H1 (cell line): Measurements from ENCODE around the gene TRAPPC2B. TPM values are rescaled to one million over a fixed set of nuclear protein-coding genes. Genes with fewer than 3 reads are reported as not detected.
A peak's percentile ranks its signal among the peaks of the same experiment; 100 is the strongest.

Experiments used
- PHF8 ChIP-seq: fragments of 200-600 bp; sonication (generic); conservative IDR thresholded peaks from 2 replicates; pipeline ENCODE4 v1.7.1; 2012; ENCODE audit warnings: low read depth, mild to moderate bottlenecking, inconsistent platforms, low read length, moderate library complexity
- RAD21 ChIP-seq, 2 experiments: IDR thresholded peaks in 1 of 2; conservative IDR thresholded peaks in 1 of 2; 2 replicates each; pipeline ENCODE4 v1.6.1; 2011; ENCODE audit warnings: low read depth in 2 of 2, low read length in 2 of 2, improper control_type of control experiment in 1 of 2, inconsistent platforms in 1 of 2, mild to moderate bottlenecking in 1 of 2, moderate library complexity in 1 of 2
- SAP30 ChIP-seq: fragments of 300-600 bp; sonication (generic); IDR thresholded peaks from 2 replicates; pipeline ENCODE4 v1.7.1; 2012; ENCODE audit warnings: low read length, moderate library complexity, mild to moderate bottlenecking, inconsistent platforms; ENCODE audit not compliant: insufficient read depth, insufficient replicate concordance
- SIX5 ChIP-seq: IDR thresholded peaks from 2 replicates; pipeline ENCODE4 v1.6.1; 2011; ENCODE audit warnings: mild to moderate bottlenecking, low read depth, low read length
- polyA plus RNA-seq, 7 experiments: library from polyadenylated mRNA; depleted of rRNA in 3 of 7; stranded (reverse) in 5 of 7; unstranded in 2 of 7; fragments of >200 nt in 5 of 7; fragments of 200-250 nt in 2 of 7; gene quantifications; 1 replicate in 5 of 7; 2 replicates in 1 of 7; 4 replicates in 1 of 7; pipeline versions ENCODE4 v1.2.1 to v1.2.3, GENCODE V29; 2011 to 2013; ENCODE audit warnings: missing spikeins in 2 of 7, mixed read lengths in 2 of 7
- total RNA-seq: library from RNA; stranded (reverse); fragmentation: NEBNext Ultra II Directional; extraction: Animal tissue kit (Norgen Biotek cat#: 25700); gene quantifications from 2 replicates; pipeline ENCODE4 v1.2.1, GENCODE V29; 2021

TRAPPC2B gene
- total and polyA plus RNA-seq, 2 of the 8 experiments (the other 6 are each of a cell fraction or from before 2014, with no cell fraction given): 8.7 to 28.3 TPM

DNA sequence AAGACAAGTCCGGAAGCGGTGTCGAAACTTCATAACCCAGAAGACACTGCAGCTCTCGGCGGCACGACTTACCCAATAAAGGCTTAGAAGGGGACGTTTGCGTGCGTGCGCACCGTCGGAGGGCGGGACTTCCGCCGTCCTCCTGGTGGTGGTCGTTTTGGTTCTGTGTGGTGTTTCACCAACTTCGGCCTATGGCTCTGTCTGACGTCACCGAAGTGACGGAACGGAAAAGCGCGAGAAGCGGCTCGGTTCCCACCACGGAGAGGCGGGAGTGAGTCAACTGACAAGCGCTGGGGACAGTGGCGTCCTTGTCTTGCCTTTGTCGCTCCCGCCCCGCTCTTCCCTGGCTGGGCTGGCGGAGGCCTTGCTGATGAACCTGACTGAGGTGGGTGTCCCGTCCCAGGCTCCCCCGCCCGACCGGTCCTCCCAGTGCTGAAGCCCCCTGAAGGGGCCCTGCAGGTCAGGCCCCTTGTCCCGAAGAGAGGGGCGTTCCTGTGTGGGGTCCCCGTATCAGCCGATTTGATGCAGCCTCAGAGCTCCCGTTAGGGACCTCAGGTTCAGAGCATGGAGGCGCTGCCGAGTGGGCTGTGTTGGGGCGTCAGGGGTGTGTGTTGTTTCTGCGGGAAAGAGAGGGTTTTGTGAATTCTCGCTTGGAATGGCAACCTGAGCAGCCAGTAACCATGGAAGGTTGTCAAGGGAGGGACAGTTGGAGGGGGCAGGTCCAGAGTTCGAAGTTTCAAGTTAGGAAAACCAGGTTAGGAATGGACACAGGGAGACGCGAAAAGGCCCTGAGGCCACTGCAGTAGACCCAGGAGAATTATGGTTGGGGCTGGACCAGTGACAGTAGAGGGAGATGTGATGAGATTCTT, 26.6 kb downstream of the TRAPPC2B start, which contains the start of gene ZNF548 (continued):
- TF ChIP-seq SAP30 (peak; percentile 48), PHF8 (peak; percentile 62), SIX5 (peak; percentile 68; the same call in 1 of the 2 replicates), RAD21 (IDR thresholded peaks at IDR 0.05 in 1 of 2, conservative IDR thresholded peaks at IDR 0.05 in 1 of 2; ENCODE audit: low read depth in 2 of 2, low read length in 2 of 2) (no peak; a peak in 1 of 4 replicates)
